ENCODE measurements around the gene GATA3. TPM values are rescaled to one million over a fixed set of nuclear protein-coding genes. Genes with fewer than 3 reads are reported as not detected.

GATA3 gene
- polyA plus RNA-seq, 1 donor from 2014 or later, result not detected

DNA sequence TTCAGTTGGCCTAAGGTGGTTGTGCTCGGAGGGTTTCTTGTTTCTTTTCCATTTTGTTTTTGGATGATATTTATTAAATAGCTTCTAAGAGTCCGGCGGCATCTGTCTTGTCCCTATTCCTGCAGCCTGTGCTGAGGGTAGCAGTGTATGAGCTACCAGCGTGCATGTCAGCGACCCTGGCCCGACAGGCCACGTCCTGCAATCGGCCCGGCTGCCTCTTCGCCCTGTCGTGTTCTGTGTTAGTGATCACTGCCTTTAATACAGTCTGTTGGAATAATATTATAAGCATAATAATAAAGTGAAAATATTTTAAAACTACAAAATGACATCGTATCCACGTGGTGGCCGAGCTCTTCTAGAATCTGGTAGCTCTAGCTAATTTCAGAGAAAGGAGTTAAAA lies 20.4 kb downstream of the GATA3 start:
- no peak overlapping the region for H2AFZ ChIP-seq (ENCODE audit: low read depth, low read length)

DNA sequence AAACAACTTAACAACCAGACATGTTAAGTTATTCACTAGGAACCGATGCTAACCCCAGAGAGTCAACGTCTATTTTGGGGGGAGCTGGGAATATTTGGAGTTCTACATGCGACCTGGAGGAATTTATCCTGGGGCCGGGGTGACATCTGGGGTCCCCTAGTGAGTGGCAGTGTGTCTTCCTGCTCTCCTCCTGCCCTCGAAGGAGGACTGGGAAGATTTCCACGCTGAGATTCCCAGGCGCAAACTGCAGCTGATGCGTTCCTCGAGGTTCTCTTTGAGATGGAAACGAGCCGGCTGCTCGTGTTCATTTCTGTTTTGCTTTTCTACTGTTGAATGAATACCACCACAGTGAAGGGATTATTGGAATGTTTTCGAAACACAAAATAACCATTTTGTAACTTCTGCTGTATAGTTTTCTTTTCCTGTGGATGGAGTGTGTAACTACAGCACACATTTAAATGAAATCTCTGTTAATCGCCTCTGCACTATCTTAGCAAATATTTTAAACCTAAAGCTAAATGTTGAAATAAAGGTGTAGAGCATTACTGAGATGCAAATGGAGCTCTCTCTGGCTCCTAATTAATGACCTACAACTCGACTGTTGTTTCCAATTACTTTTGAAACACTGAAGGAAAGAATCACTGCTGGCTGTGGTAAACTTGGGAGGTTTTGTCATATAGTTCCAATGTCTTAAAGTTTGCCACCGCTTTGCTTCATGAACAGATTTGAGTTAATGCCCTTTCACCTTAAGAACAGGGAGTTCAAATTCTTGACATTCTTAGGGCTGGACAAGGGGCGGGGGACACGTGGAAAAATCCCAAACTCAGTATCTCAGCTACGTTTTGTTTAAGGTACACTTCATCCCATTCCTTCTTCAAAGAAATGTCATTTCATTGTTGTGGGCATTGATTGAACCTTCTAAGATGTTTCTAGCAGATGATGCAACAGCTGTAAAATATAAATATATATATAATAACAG lies 21.1 kb downstream of the GATA3 start:
- Histone ChIP-seq H3K4me3 (ENCODE audit: low read length) (no peak overlapping the region), H3K27ac (ENCODE audit: low read length) (no peak overlapping the region), H3K9ac (ENCODE audit: low read length) (no peak overlapping the region), H3K79me2 (replicated peaks; ENCODE audit: insufficient read depth, low read length) (no peaks in the 10 kb centered on the region), H3F3A (ENCODE audit: insufficient read depth, low read length, poor library complexity, severe bottlenecking) (no peaks in the 10 kb centered on the region), H3K27me3 (ENCODE audit: insufficient read depth, low read depth, low read length) (peaks cover 3% of the 10 kb centered on the region), H3K36me3 (ENCODE audit: insufficient read depth, low read length) (no peaks in the 10 kb centered on the region), H2AFZ (ENCODE audit: low read depth, low read length) (no peak overlapping the region), H3K9me3 (ENCODE audit: low read length) (no peaks in the 10 kb centered on the region), H3K9me2 (ENCODE audit: insufficient read depth, low read length) (no peaks in the 10 kb centered on the region), H4K20me1 (ENCODE audit: insufficient read depth) (no peaks in the 10 kb centered on the region), H3K4me2 (ENCODE audit: low read length) (no peak overlapping the region)
- no peak for TF ChIP-seq RAD21 (conservative IDR thresholded peaks at IDR 0.05)
- TF ChIP-seq EZH2 (IDR thresholded peaks at IDR 0.05; ENCODE audit: borderline replicate concordance, insufficient read depth, low read length, poor library complexity, severe bottlenecking), result no peak
- TF ChIP-seq TAF1 (IDR thresholded peaks at IDR 0.05; ENCODE audit: low read depth), result no peak
- no peak for TF ChIP-seq MXI1 (conservative IDR thresholded peaks at IDR 0.05; ENCODE audit: poor library complexity, severe bottlenecking)
- TF ChIP-seq POLR2AphosphoS5 (IDR thresholded peaks at IDR 0.05), result no peak
- TF ChIP-seq, protein P1, sequence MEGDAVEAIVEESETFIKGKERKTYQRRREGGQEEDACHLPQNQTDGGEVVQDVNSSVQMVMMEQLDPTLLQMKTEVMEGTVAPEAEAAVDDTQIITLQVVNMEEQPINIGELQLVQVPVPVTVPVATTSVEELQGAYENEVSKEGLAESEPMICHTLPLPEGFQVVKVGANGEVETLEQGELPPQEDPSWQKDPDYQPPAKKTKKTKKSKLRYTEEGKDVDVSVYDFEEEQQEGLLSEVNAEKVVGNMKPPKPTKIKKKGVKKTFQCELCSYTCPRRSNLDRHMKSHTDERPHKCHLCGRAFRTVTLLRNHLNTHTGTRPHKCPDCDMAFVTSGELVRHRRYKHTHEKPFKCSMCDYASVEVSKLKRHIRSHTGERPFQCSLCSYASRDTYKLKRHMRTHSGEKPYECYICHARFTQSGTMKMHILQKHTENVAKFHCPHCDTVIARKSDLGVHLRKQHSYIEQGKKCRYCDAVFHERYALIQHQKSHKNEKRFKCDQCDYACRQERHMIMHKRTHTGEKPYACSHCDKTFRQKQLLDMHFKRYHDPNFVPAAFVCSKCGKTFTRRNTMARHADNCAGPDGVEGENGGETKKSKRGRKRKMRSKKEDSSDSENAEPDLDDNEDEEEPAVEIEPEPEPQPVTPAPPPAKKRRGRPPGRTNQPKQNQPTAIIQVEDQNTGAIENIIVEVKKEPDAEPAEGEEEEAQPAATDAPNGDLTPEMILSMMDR (IDR thresholded peaks at IDR 0.05; ENCODE audit: poor library complexity, severe bottlenecking), result no peak
- TF ChIP-seq, protein P2, sequence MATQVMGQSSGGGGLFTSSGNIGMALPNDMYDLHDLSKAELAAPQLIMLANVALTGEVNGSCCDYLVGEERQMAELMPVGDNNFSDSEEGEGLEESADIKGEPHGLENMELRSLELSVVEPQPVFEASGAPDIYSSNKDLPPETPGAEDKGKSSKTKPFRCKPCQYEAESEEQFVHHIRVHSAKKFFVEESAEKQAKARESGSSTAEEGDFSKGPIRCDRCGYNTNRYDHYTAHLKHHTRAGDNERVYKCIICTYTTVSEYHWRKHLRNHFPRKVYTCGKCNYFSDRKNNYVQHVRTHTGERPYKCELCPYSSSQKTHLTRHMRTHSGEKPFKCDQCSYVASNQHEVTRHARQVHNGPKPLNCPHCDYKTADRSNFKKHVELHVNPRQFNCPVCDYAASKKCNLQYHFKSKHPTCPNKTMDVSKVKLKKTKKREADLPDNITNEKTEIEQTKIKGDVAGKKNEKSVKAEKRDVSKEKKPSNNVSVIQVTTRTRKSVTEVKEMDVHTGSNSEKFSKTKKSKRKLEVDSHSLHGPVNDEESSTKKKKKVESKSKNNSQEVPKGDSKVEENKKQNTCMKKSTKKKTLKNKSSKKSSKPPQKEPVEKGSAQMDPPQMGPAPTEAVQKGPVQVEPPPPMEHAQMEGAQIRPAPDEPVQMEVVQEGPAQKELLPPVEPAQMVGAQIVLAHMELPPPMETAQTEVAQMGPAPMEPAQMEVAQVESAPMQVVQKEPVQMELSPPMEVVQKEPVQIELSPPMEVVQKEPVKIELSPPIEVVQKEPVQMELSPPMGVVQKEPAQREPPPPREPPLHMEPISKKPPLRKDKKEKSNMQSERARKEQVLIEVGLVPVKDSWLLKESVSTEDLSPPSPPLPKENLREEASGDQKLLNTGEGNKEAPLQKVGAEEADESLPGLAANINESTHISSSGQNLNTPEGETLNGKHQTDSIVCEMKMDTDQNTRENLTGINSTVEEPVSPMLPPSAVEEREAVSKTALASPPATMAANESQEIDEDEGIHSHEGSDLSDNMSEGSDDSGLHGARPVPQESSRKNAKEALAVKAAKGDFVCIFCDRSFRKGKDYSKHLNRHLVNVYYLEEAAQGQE (IDR thresholded peaks at IDR 0.05; ENCODE audit: borderline replicate concordance), result no peak
- no peak for TF ChIP-seq EP300 (conservative IDR thresholded peaks at IDR 0.05; ENCODE audit: poor library complexity, severe bottlenecking)

More for the DNA sequence above, 20.4 kb downstream of the GATA3 start:
- Histone ChIP-seq H3K27me3 (ENCODE audit: insufficient read depth, low read depth, low read length) (peaks cover 3% of the 10 kb centered on the region), H3K4me2 (ENCODE audit: low read length) (no peak overlapping the region), H3K9me3 (ENCODE audit: low read length) (no peaks in the 10 kb centered on the region), H3K79me2 (replicated peaks; ENCODE audit: insufficient read depth, low read length) (no peaks in the 10 kb centered on the region), H3K27ac (ENCODE audit: low read length) (no peak overlapping the region), H3K36me3 (ENCODE audit: insufficient read depth, low read length) (no peaks in the 10 kb centered on the region), H3F3A (ENCODE audit: insufficient read depth, low read length, poor library complexity, severe bottlenecking) (no peaks in the 10 kb centered on the region), H4K20me1 (ENCODE audit: insufficient read depth) (no peaks in the 10 kb centered on the region), H3K4me3 (ENCODE audit: low read length) (no peak overlapping the region), H3K9ac (ENCODE audit: low read length) (no peak overlapping the region), H3K9me2 (ENCODE audit: insufficient read depth, low read length) (no peaks in the 10 kb centered on the region)
- TF ChIP-seq, protein P1 (IDR thresholded peaks at IDR 0.05; ENCODE audit: poor library complexity, severe bottlenecking), result no peak
- TF ChIP-seq SMC3 (conservative IDR thresholded peaks at IDR 0.05; ENCODE audit: poor library complexity), result no peak
- TF ChIP-seq, protein P2 (IDR thresholded peaks at IDR 0.05; ENCODE audit: borderline replicate concordance), result no peak
- TF ChIP-seq TAF1 (IDR thresholded peaks at IDR 0.05; ENCODE audit: low read depth), result no peak
- no peak for TF ChIP-seq EP300 (conservative IDR thresholded peaks at IDR 0.05; ENCODE audit: poor library complexity, severe bottlenecking)
- TF ChIP-seq MXI1 (conservative IDR thresholded peaks at IDR 0.05; ENCODE audit: poor library complexity, severe bottlenecking), result no peak
- no peak for TF ChIP-seq POLR2AphosphoS5 (IDR thresholded peaks at IDR 0.05)
- no peak for TF ChIP-seq EZH2 (IDR thresholded peaks at IDR 0.05; ENCODE audit: borderline replicate concordance, insufficient read depth, low read length, poor library complexity, severe bottlenecking)
- no peak for TF ChIP-seq RAD21 (conservative IDR thresholded peaks at IDR 0.05)

All from neural cell (in vitro differentiated cells).